Neural crest cell (in vitro differentiated cells): ENCODE data around the gene QSER1. TPM values are rescaled to one million over a fixed set of nuclear protein-coding genes. Genes with fewer than 3 reads are reported as not detected.

Experiments used
- DNase-seq: peaks from one replicate; pipeline ENCODE4 v3.0.0; 2021; ENCODE audit warnings: low read depth, mixed read lengths, low spot score
- H3K27ac Mint-ChIP-seq: one replicate; pipeline ENCODE4 v1.8.0; 2021; ENCODE audit warnings: mild to moderate bottlenecking, mixed read lengths; ENCODE audit not compliant: unreplicated experiment
- H3K27me3 Mint-ChIP-seq: 2 replicates; pipeline ENCODE4 v1.8.0; 2021; ENCODE audit warnings: low read depth, mild to moderate bottlenecking, mixed read lengths
- H3K36me3 Mint-ChIP-seq: 2 replicates; pipeline ENCODE4 v1.8.0; 2021; ENCODE audit warnings: low read depth, mild to moderate bottlenecking, mixed read lengths
- H3K4me1 Mint-ChIP-seq: 2 replicates; pipeline ENCODE4 v1.8.0; 2021; ENCODE audit warnings: mixed read lengths
- H3K4me3 Mint-ChIP-seq: one replicate; pipeline ENCODE4 v1.8.0; 2021; ENCODE audit warnings: mild to moderate bottlenecking, mixed read lengths
- H3K9me3 Mint-ChIP-seq: 2 replicates; pipeline ENCODE4 v1.8.0; 2021; ENCODE audit warnings: mixed read lengths
- total RNA-seq: library from RNA; stranded (reverse); gene quantifications from 2 replicates; pipeline ENCODE4 v1.2.1, GENCODE V29; 2021
- TF ChIP-seq, protein P1 (sequence below): fragments of 200-600 bp; sonication (generic); conservative IDR thresholded peaks from 2 replicates; pipeline ENCODE4 v1.5.0; 2021; ENCODE audit warnings: antibody characterized with exemption, mild to moderate bottlenecking

QSER1 gene
- total RNA-seq, 1 donor from 2014 or later: 59.4 TPM

DNA sequence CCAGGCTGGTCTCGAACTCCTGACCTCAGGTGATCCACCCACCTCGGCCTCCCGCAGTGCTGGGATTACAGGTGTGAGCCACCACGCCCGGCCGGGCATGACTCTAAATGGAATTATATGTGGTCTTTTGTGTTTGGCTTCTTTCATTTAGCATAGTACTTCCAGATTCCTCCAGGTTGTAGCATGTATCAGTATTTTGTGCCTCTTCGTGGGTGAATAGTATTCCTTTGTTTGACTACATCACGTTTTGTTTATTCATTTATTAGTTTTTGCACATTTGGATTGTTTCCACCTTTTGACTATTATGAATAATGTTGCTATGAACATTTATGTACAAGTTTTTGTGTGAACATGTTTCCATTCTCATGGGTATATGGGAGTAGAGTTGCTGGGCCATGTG lies 24.4 kb downstream of the QSER1 start:
- peaks cover 9% of the 10 kb centered on the region for H3K4me1 Mint-ChIP-seq
- no peak overlapping the region for H3K27ac Mint-ChIP-seq
- H3K9me3 Mint-ChIP-seq: peaks cover 3% of the 10 kb centered on the region
- DNase-seq: no peak
- H3K27me3 Mint-ChIP-seq: no peaks in the 10 kb centered on the region
- H3K36me3 Mint-ChIP-seq: peaks cover 9% of the 10 kb centered on the region
- TF ChIP-seq, protein P1, sequence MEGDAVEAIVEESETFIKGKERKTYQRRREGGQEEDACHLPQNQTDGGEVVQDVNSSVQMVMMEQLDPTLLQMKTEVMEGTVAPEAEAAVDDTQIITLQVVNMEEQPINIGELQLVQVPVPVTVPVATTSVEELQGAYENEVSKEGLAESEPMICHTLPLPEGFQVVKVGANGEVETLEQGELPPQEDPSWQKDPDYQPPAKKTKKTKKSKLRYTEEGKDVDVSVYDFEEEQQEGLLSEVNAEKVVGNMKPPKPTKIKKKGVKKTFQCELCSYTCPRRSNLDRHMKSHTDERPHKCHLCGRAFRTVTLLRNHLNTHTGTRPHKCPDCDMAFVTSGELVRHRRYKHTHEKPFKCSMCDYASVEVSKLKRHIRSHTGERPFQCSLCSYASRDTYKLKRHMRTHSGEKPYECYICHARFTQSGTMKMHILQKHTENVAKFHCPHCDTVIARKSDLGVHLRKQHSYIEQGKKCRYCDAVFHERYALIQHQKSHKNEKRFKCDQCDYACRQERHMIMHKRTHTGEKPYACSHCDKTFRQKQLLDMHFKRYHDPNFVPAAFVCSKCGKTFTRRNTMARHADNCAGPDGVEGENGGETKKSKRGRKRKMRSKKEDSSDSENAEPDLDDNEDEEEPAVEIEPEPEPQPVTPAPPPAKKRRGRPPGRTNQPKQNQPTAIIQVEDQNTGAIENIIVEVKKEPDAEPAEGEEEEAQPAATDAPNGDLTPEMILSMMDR: no peak
- H3K4me3 Mint-ChIP-seq: no peak overlapping the region

DNA sequence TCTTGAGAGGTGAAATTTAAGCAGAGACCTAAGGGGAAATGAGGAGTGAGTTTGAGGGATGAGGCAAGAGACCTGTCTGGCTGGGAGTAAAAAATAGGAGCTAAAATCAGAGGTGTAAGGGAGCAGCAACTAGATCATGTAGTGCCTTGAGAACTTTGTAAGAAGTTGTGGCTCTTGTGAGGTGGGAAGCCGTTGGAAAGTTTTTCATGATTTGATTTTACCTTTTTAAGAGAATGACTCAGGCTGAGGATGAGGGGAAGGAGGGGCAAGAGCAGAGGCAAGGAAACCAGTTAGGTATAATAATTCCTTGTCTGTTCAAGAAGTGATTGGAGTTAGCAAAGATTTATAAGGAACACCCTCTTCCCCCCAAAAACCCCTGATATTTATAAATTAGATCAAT lies 25.8 kb downstream of the QSER1 start:
- H3K27ac Mint-ChIP-seq: peak overlapping the region; percentile 1

DNA sequence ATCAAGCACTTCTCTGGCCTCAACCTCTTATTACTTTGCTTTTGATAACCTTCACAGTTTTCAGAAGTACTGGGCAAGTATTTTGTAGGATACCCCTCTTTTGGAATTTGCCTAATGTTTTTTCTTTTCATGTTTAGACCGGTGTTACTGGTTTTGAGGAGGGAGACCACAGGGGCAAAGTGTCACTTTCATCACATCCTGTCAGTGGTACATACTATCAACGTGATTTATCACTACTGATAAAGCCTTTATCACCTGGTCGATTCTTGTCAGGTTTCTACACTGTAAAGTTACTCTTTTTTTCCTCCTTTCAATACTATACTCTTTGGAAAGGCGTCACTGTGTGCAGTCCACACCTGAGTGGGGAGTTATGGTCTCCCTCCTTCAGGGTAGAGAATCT lies 26.7 kb downstream of the QSER1 start:
- H3K9me3 Mint-ChIP-seq: peaks cover 3% of the 10 kb centered on the region
- no peak overlapping the region for H3K4me3 Mint-ChIP-seq
- H3K36me3 Mint-ChIP-seq: peaks cover 13% of the 10 kb centered on the region
- TF ChIP-seq, protein P1: no peak
- H3K4me1 Mint-ChIP-seq: peaks cover 9% of the 10 kb centered on the region
- H3K27ac Mint-ChIP-seq: no peak overlapping the region
- no peaks in the 10 kb centered on the region for H3K27me3 Mint-ChIP-seq
- DNase-seq: no peak

More for the DNA sequence above, 25.8 kb downstream of the QSER1 start:
- Mint-ChIP-seq H3K9me3 (peaks cover 3% of the 10 kb centered on the region), H3K4me3 (no peak overlapping the region), H3K4me1 (peaks cover 9% of the 10 kb centered on the region), H3K36me3 (peaks cover 14% of the 10 kb centered on the region), H3K27me3 (no peaks in the 10 kb centered on the region)
- DNase-seq: no peak
- TF ChIP-seq, protein P1: no peak

DNA sequence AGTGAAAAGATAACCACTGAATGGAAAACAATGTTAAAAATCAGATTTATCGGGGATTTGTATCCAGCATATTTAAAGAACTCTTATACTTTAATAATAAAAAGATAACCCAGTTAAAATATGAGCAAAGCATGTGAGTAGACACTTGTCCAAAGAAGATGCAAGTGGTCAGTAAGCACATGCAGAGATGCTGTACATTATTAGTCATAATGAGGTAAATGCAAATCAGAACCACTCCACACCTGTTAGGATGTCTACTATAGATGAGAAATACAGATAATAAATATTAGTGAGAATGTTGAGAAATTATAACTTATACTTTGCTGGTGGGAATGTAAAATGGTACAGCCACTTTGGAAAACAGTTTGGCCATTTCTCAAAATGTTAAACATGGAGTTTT lies 28.0 kb downstream of the QSER1 start:
- Mint-ChIP-seq H3K4me1 (peaks cover 9% of the 10 kb centered on the region), H3K4me3 (no peak overlapping the region), H3K27me3 (no peaks in the 10 kb centered on the region), H3K9me3 (peaks cover 3% of the 10 kb centered on the region), H3K27ac (no peak overlapping the region), H3K36me3 (peaks cover 13% of the 10 kb centered on the region)
- TF ChIP-seq, protein P1: no peak
- no peak for DNase-seq

DNA sequence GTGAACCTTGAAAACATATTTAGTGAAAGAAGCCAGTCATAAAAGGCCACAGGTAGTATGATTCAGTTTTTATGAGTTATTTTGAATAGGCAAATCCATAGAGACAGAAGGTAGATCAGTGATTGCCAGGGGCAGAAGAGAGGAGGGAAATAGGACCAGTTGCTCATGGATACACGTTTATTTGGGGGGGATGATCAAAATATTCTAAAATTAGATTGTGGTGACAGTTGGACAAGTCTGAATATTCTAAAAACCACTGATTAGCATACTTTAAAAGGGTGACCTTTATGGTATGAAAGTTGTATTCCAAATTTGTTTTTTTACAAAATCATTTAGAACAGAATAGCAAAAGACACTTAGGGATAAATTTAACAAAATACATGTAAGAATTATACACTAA lies 28.6 kb downstream of the QSER1 start:
- TF ChIP-seq, protein P1: no peak
- Mint-ChIP-seq H3K4me3 (no peak overlapping the region), H3K36me3 (peaks cover 13% of the 10 kb centered on the region), H3K27me3 (no peaks in the 10 kb centered on the region), H3K4me1 (peaks cover 9% of the 10 kb centered on the region), H3K9me3 (peaks cover 3% of the 10 kb centered on the region), H3K27ac (no peak overlapping the region)
- no peak for DNase-seq

DNA sequence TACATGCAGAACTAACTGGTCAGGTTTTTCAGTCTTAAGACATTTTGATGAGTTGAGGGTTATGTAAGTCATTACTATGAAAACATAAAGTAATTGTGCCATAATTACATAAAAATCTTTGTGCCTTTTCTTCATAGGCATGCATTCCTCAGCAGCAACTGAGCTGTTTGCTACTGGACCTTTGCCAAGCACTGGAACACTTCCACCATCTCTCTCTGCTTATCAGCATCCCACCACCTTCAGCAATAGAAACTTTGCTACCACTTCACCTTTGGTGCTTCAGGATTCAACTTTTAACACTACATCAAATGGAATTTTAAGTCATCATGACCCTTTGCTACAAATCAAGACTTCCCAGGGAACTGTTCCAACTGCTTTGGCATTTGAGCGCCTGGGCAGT lies 39.0 kb downstream of the QSER1 start:
- DNase-seq: no peak
- H3K27me3 Mint-ChIP-seq: no peaks in the 10 kb centered on the region
- H3K4me1 Mint-ChIP-seq: peaks cover 7% of the 10 kb centered on the region
- peaks cover 41% of the 10 kb centered on the region for H3K36me3 Mint-ChIP-seq
- TF ChIP-seq, protein P1: no peak
- H3K4me3 Mint-ChIP-seq: no peak overlapping the region
- H3K27ac Mint-ChIP-seq: no peak overlapping the region
- no peaks in the 10 kb centered on the region for H3K9me3 Mint-ChIP-seq
